Body of pancreas (tissue), 4 donors: Measurements from ENCODE around the gene CEP89. TPM values are rescaled to one million over a fixed set of nuclear protein-coding genes. Genes with fewer than 3 reads are reported as not detected.

ENCODE experiments used
- ATAC-seq: fragments of 150-250 bp; one replicate; pipeline ENCODE4 v1.9.1; 2016
- DNase-seq, 4 donors: peaks; one replicate each; pipeline ENCODE4 v3.0.0-alpha.2; 2019
- H3K27ac ChIP-seq, 4 donors: fragments of 200-600 bp; sonication (generic); 1 replicate in 3 of 4; 2 replicates in 1 of 4; pipeline versions ENCODE4 v1.5.1 to v1.6.1; 2016 to 2019; ENCODE audit warnings: mild to moderate bottlenecking in 1 of 4, mixed read lengths in 1 of 4, moderate library complexity in 1 of 4
- H3K27me3 ChIP-seq, 2 donors: fragments of 200-600 bp; sonication (generic); one replicate each; pipeline ENCODE4 v1.6.0; 2016; ENCODE audit warnings: mild to moderate bottlenecking in 1 of 2
- H3K36me3 ChIP-seq, 2 donors: fragments of 200-600 bp; sonication (generic); replicated peaks in 1 of 2; 2 replicates each; pipeline ENCODE4 v1.5.1; 2016; ENCODE audit warnings: low read depth in 2 of 2; ENCODE audit not compliant: insufficient read depth in 1 of 2
- H3K4me1 ChIP-seq: fragments of 200-600 bp; sonication (generic); one replicate; pipeline ENCODE4 v1.6.0; 2016
- H3K4me3 ChIP-seq, 2 donors: fragments of 200-600 bp; sonication (generic); 1 replicate in 1 of 2; 2 replicates in 1 of 2; pipeline ENCODE4 v1.5.1; 2016 to 2019
- H3K9me3 ChIP-seq, 3 donors: fragments of 200-600 bp; sonication (generic); 1 replicate in 2 of 3; 2 replicates in 1 of 3; pipeline ENCODE4 v1.5.1; 2016
- POLR2A ChIP-seq, 3 donors: fragments of 450-650 bp; IDR thresholded peaks; one replicate each; pipeline ENCODE4 v1.6.1; 2016; ENCODE audit warnings: antibody characterized with exemption in 3 of 3, mild to moderate bottlenecking in 2 of 3
- whole genome bisulfite sequencing, 2 donors: methylation state at CpG; one replicate each; pipeline ENCODE4 v1.1.5; 2017; 5-methylcytosine and 5-hydroxymethylcytosine counted together
- intact Hi-C: fragments of 100-400 bp; cut with DNase I; formaldehyde crosslinking; loops from one replicate; pipeline ENCODE4 v1.15.1; 2023
- total RNA-seq, 2 donors: library from RNA; depleted of rRNA; stranded (reverse); fragments of >200 nt; gene quantifications; one replicate each; pipeline ENCODE4 v1.1.0, GENCODE V29; 2016
- TF ChIP-seq, protein P1 (sequence below), 7 experiments: fragments of 450-650 bp in 4 of 7; fragments of 200-600 bp in 3 of 7; sonication (generic) in 3 of 7; IDR thresholded peaks; one replicate each; pipeline ENCODE4 v1.5.1; 2016 to 2019; ENCODE audit warnings: antibody characterized with exemption in 7 of 7

The CEP89 gene
- total RNA-seq, 2 donors from 2014 or later, result 7.8 to 8.6 TPM

DNA sequence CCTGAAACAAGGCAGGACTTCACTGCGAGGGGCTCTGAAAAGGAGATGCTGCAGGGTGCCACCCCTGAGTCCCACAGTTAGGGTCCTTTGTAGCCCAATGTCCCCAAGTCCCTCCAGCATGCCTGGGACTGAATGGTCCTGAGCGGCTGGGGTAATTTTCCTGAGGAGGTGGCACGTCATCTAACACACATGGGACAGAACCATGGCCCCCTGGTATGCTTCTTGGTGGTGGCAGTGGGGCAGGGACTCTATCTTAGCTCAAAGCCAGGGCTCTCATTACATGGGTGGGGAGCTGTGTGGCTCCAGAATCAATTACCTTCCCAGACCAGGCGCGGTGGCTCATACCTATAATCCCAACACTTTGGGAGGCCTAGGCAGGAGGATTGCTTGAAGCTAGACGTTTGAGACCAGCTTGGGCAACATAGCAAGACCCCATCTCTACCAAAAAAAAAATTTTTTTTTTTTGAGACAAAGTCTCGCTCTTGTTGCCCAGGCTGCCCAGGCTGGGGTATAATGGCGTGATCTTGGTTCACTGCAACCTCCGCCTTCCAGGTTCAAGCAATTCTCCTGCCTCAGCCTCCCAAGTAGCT is 94.3 kb downstream of the CEP89 start:
- Histone ChIP-seq H3K9me3 (no peaks in the 10 kb centered on the region), H3K4me3 (no peak overlapping the region), H3K4me1 (no peaks in the 10 kb centered on the region), H3K36me3 (no peaks in the 10 kb centered on the region), H3K27me3 (no peaks in the 10 kb centered on the region), H3K27ac (no peak overlapping the region)
- TF ChIP-seq, protein P1, sequence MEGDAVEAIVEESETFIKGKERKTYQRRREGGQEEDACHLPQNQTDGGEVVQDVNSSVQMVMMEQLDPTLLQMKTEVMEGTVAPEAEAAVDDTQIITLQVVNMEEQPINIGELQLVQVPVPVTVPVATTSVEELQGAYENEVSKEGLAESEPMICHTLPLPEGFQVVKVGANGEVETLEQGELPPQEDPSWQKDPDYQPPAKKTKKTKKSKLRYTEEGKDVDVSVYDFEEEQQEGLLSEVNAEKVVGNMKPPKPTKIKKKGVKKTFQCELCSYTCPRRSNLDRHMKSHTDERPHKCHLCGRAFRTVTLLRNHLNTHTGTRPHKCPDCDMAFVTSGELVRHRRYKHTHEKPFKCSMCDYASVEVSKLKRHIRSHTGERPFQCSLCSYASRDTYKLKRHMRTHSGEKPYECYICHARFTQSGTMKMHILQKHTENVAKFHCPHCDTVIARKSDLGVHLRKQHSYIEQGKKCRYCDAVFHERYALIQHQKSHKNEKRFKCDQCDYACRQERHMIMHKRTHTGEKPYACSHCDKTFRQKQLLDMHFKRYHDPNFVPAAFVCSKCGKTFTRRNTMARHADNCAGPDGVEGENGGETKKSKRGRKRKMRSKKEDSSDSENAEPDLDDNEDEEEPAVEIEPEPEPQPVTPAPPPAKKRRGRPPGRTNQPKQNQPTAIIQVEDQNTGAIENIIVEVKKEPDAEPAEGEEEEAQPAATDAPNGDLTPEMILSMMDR (IDR thresholded peaks at IDR 0.05), result no peak
- no peak for TF ChIP-seq POLR2A (IDR thresholded peaks at IDR 0.05)
- WGBS, 2 donors, result 94 to 96% methylated on average over 3 to 9 of the region's 9 CpGs
- no peak for ATAC-seq
- intact Hi-C loops, result no loop called here
- DNase-seq, result no peak

DNA sequence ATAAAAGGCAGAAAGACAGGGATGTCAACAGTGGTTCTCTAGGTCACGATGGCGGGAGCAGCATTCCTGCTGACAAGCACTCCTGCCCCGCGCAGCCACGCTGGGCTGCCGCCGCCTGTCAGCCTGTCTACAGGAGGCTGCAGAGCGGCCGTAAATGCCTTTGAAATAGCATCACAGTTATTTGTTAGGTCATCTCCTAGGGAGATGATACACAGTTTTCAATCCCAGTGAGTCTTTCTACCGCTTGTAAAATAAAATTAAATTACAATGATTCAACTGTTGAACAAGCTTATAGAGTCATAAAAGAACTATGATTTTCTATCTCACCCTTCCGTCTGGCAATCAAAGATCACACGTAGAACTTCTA is 94.9 kb downstream of the CEP89 start:
- no peaks in the 10 kb centered on the region for H3K9me3 ChIP-seq
- no peak overlapping the region for H3K27ac ChIP-seq
- TF ChIP-seq, protein P1 (IDR thresholded peaks at IDR 0.05), result no peak
- TF ChIP-seq POLR2A (IDR thresholded peaks at IDR 0.05), result no peak
- no peaks in the 10 kb centered on the region for H3K4me1 ChIP-seq
- 89 to 91% methylated on average over 10 to 12 of the region's 12 CpGs for WGBS, 2 donors
- ATAC-seq, result no peak
- intact Hi-C loops, result no loop called here
- H3K27me3 ChIP-seq, result no peaks in the 10 kb centered on the region
- no peak for DNase-seq
- no peaks in the 10 kb centered on the region for H3K36me3 ChIP-seq
- H3K4me3 ChIP-seq, result no peak overlapping the region

DNA sequence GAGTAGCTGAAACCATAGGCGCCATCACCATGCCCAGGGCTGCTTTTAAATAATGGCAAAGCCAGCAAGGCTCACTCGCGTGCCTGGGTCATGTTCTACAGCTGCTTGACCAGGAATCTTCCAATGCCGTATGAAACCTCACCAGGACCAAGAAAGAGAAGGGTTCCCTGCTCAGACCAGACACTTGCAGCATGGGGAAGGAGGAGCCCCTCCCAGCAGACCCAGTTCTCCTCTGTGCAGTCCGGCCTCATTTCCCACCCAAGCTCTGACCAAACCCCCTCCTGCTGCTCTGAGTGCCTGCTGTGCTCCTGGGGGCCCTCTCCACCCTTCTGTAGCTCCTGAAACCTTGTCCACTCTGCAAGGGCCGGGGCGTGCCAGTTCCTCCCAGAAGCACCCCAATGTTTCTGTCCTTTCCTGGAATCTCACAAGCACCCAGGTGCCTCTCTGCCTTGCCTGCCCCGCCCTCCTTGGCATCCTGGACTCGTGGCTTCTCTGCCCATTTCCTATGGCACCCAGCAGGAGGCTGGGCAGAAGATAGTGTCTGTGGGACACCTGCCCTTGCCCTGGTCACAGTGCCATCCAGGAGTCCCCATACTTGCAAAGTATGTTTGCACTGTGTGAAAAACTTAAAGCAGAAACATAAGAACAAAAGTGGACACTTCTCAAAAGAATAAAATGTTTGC is 95.4 kb downstream of the CEP89 start:
- intact Hi-C loops, result no loop called here
- no peaks in the 10 kb centered on the region for H3K36me3 ChIP-seq
- no peak for ATAC-seq

GRCh38 chr19:32875428-32875827 is 96.3 kb downstream of the CEP89 start:
- intact Hi-C loops, result no loop called here
- Histone ChIP-seq H3K27me3 (no peaks in the 10 kb centered on the region), H3K4me3 (no peak overlapping the region), H3K4me1 (no peaks in the 10 kb centered on the region), H3K27ac (no peak overlapping the region), H3K36me3 (no peaks in the 10 kb centered on the region), H3K9me3 (no peaks in the 10 kb centered on the region)
- TF ChIP-seq, protein P1 (IDR thresholded peaks at IDR 0.05), result no peak
- no peak for TF ChIP-seq POLR2A (IDR thresholded peaks at IDR 0.05)
- WGBS, 2 donors, result 68 to 89% methylated on average over 6 to 7 of the region's 7 CpGs
- DNase-seq, result no peak
- ATAC-seq, result no peak

More for the DNA sequence above, 95.4 kb downstream of the CEP89 start:
- H3K27me3 ChIP-seq, result no peaks in the 10 kb centered on the region
- 90 to 93% methylated on average over 9 of the region's 9 CpGs for WGBS, 2 donors
- DNase-seq, result no peak
- H3K27ac ChIP-seq, result no peak overlapping the region
- no peaks in the 10 kb centered on the region for H3K4me1 ChIP-seq
- no peak overlapping the region for H3K4me3 ChIP-seq
- no peaks in the 10 kb centered on the region for H3K9me3 ChIP-seq
- TF ChIP-seq POLR2A (IDR thresholded peaks at IDR 0.05), result no peak
- TF ChIP-seq, protein P1 (IDR thresholded peaks at IDR 0.05), result no peak

DNA sequence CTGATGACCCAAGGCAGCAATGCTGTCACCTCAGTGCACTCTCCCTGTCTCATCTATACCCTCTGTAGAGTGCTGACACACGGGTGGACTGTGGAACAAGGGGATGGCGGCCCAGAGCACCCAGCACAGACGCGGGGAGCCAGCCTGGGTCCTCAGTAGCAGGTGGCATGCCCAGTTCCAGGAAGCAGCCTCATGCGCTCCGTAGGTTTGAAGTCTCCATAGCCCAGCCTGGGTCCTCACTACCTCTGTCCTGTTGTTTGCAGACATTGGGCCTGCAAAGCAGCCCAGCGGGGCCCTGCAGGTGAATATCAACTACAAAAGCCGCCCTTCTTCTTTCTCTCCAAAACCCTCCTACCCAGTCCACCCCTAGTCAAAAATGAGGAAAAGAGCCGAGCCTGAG is 97.2 kb downstream of the CEP89 start:
- intact Hi-C loops, result no loop called here
- no peaks in the 10 kb centered on the region for H3K27me3 ChIP-seq
- no peak overlapping the region for H3K4me3 ChIP-seq
- DNase-seq (no peak), ATAC-seq (no peak)
- TF ChIP-seq POLR2A (IDR thresholded peaks at IDR 0.05), result no peak
- TF ChIP-seq, protein P1 (IDR thresholded peaks at IDR 0.05), result no peak
- no peaks in the 10 kb centered on the region for H3K9me3 ChIP-seq
- no peak overlapping the region for H3K27ac ChIP-seq
- WGBS, 2 donors, result 75 to 96% methylated on average over 7 to 9 of the region's 9 CpGs
- no peaks in the 10 kb centered on the region for H3K4me1 ChIP-seq
- H3K36me3 ChIP-seq, result no peaks in the 10 kb centered on the region
